Pancreas (tissue), 10 donors: ENCODE measurements around the gene ARMC10. TPM values are rescaled to one million over a fixed set of nuclear protein-coding genes. Genes with fewer than 3 reads are reported as not detected.

Experiments used
- ATAC-seq, 4 donors: fragments of 200-7000 bp; cut with Tn5 transposase; one replicate each; pipeline versions ENCODE4 v1.8.0 to v1.9.1; 2020; ENCODE audit warnings: mild to moderate bottlenecking in 4 of 4, moderate library complexity in 4 of 4
- DNase-seq, 6 donors: peaks; one replicate each; pipeline ENCODE4 v3.0.0-alpha.2; 2020
- FAIRE-seq: peaks from 2 replicates; lab custom pipeline; 2012; peaks lifted over from hg19 to GRCh38; lab: Jason Lieb, UNC
- H3K27ac ChIP-seq, 4 donors: fragments of 200-600 bp; sonication (generic); 1 replicate in 3 of 4; 2 replicates in 1 of 4; pipeline versions ENCODE4 v1.5.0 to v1.8.0; 2020
- H3K27me3 ChIP-seq, 4 donors: fragments of 200-600 bp; one replicate each; pipeline ENCODE4 v1.8.0; 2021
- H3K36me3 ChIP-seq, 3 donors: fragments of 200-600 bp; sonication (generic) in 1 of 3; one replicate each; pipeline versions ENCODE4 v1.5.0 to v1.8.0; 2020 to 2021
- H3K4me1 ChIP-seq, 3 donors: fragments of 200-600 bp; one replicate each; pipeline ENCODE4 v1.8.0; 2021
- H3K4me3 ChIP-seq, 4 donors: fragments of 200-600 bp; sonication (generic) in 2 of 4; one replicate each; pipeline versions ENCODE4 v1.5.0 to v1.8.0; 2020 to 2021
- H3K9me3 ChIP-seq, 4 donors: fragments of 200-600 bp; one replicate each; pipeline ENCODE4 v1.8.0; 2021
- WGBS, 2 donors: extraction: QIAGEN DNeasy Blood & Tissue Kit; methylation state at CpG; one replicate each; pipeline ENCODE4 v1.1.7; 2013; 5-methylcytosine and 5-hydroxymethylcytosine counted together
- intact Hi-C, 3 donors: fragments of 100-400 bp; cut with DNase I; formaldehyde crosslinking; loops; one replicate each; pipeline versions ENCODE4 v1.11.1 to v1.14.2; 2022
- polyA plus RNA-seq, 2 donors: library from polyadenylated mRNA; stranded (reverse); fragments of 200-250 nt; gene quantifications; one replicate each; pipeline ENCODE4 v1.2.3, GENCODE V29; 2013
- total RNA-seq, 6 donors: library from RNA; stranded (reverse); fragmentation: NEBNext Ultra II Directional in 4 of 6; extraction: Animal tissue kit (Norgen Biotek cat#: 25700) in 4 of 6; gene quantifications; one replicate each; pipeline versions ENCODE4 v1.2.1 to v1.2.4, GENCODE V29; 2021 to 2023
- TF ChIP-seq, protein P1 (sequence below), 4 donors: fragments of 200-600 bp; sonication (generic) in 3 of 4; IDR thresholded peaks; one replicate each; pipeline versions ENCODE4 v1.5.0 to v1.8.0; 2021; ENCODE audit warnings: antibody characterized with exemption in 4 of 4
- donor health status: healthy with polysubstance abuse.
- donor health status: DM: no; HTN: no; CAD: no; lungs with moderate emphysema.
- donor health status: DM: no; HTN: no; CAD: no.
- donor health status: control.
- donor health status: control.
- donor health status: Bipolar disorder and iron deficiency.
- donor health status: DM: yes; HTN: yes; CAD: no.
- donor health status: DM: no; HTN: no; CAD: no.
- donor health status: DM: no; HTN: no; CAD: no.
- donor health status: DM: yes; HTN: yes; CAD: no.

Gene ARMC10
- total and polyA plus RNA-seq, 8 donors, result 11.5 to 27.0 (median 20.1) TPM

DNA sequence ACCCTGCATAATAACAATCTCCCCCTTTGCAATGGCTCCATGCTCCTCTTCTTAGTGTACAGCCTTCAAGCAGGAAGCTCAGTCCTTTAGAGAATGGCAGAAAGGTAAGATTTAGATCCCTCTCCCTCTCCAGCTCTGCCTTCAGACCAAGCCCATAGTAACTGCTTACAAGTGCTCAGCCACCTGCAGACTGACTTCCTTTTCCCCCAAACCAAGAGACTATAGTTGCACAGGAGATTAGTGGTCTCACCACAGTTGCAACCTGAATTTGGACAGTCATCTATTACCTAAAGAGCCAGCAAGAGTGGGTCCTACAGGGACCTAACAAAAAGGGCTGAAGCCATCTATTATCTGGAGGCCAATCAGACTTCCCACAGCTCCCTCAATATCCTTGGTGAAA lies 16.8 kb upstream of the ARMC10 start:
- DNase-seq, result no peak
- ATAC-seq, result no peak
- Histone ChIP-seq H3K4me3 (no peak overlapping the region), H3K9me3 (no peaks in the 10 kb centered on the region), H3K27me3 (no peaks in the 10 kb centered on the region), H3K36me3 (no peaks in the 10 kb centered on the region), H3K4me1 (peaks cover 0 to 3% (median 0%) of the 10 kb centered on the region in 3 donors), H3K27ac (no peak overlapping the region)
- intact Hi-C loops, result no loop called here
- no peak for FAIRE-seq
- TF ChIP-seq, protein P1, sequence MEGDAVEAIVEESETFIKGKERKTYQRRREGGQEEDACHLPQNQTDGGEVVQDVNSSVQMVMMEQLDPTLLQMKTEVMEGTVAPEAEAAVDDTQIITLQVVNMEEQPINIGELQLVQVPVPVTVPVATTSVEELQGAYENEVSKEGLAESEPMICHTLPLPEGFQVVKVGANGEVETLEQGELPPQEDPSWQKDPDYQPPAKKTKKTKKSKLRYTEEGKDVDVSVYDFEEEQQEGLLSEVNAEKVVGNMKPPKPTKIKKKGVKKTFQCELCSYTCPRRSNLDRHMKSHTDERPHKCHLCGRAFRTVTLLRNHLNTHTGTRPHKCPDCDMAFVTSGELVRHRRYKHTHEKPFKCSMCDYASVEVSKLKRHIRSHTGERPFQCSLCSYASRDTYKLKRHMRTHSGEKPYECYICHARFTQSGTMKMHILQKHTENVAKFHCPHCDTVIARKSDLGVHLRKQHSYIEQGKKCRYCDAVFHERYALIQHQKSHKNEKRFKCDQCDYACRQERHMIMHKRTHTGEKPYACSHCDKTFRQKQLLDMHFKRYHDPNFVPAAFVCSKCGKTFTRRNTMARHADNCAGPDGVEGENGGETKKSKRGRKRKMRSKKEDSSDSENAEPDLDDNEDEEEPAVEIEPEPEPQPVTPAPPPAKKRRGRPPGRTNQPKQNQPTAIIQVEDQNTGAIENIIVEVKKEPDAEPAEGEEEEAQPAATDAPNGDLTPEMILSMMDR (IDR thresholded peaks at IDR 0.05), result no peak

DNA sequence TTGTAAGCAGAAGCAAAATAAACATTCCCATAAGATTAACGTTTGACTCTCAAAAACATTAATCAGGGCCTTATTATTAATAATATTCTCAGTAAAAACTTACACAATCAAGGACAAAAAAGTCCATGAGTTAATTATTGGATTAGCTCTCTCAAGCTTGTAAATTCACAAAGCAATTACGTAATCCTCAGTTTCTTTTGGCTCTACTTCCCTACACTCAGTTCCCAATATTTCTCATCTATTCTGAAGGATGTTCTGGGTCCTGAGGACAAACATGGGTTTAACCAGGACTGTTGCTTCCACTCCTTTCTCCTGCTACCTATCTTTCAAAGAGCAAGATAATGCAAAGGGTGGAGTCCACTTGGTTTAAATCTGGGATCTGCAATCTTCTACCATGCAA lies 15.5 kb upstream of the ARMC10 start:
- Histone ChIP-seq H3K4me1 (peaks cover 0 to 3% (median 0%) of the 10 kb centered on the region in 3 donors), H3K4me3 (no peak overlapping the region), H3K27ac (peak overlapping the region in 1 of 4 donors; percentile 31), H3K9me3 (no peaks in the 10 kb centered on the region), H3K36me3 (no peaks in the 10 kb centered on the region), H3K27me3 (no peaks in the 10 kb centered on the region)
- intact Hi-C loops, result no loop called here
- peak in 1 of 4 donors; percentile 61 for ATAC-seq
- TF ChIP-seq, protein P1 (IDR thresholded peaks at IDR 0.05), result no peak
- DNase-seq, result no peak
- no peak for FAIRE-seq
- 21 to 27% methylated on average over 2 of the region's 2 CpGs for WGBS, 2 donors

DNA sequence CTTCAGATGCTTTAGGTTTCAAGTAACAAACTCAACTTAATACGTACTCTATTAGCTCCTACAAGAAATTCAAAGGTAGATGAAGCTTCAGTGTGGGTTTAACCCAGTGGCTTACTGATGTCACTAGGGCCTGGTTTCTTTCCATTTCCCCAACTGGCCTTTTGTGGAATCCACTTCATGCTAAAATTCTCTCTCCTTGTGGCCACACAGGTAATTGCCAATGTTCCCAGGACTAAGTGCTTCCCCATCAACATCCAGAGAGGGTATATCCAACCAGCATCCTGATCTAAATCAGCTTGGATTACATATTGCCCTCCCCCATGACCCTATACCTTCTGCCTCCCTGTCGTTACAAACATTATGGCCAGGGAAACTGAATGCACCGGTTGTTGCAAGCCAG lies 11.0 kb upstream of the ARMC10 start:
- no peaks in the 10 kb centered on the region for H3K36me3 ChIP-seq
- WGBS, 2 donors, result 83 to 88% methylated on average over 3 of the region's 3 CpGs
- DNase-seq (no peak), FAIRE-seq (no peak), ATAC-seq (no peak)
- no peaks in the 10 kb centered on the region for H3K27me3 ChIP-seq
- H3K27ac ChIP-seq, result no peak overlapping the region
- TF ChIP-seq, protein P1 (IDR thresholded peaks at IDR 0.05), result no peak
- intact Hi-C loops, result no loop called here
- H3K4me1 ChIP-seq, result peaks cover 0 to 12% (median 3%) of the 10 kb centered on the region in 3 donors
- no peaks in the 10 kb centered on the region for H3K9me3 ChIP-seq
- H3K4me3 ChIP-seq, result no peak overlapping the region

DNA sequence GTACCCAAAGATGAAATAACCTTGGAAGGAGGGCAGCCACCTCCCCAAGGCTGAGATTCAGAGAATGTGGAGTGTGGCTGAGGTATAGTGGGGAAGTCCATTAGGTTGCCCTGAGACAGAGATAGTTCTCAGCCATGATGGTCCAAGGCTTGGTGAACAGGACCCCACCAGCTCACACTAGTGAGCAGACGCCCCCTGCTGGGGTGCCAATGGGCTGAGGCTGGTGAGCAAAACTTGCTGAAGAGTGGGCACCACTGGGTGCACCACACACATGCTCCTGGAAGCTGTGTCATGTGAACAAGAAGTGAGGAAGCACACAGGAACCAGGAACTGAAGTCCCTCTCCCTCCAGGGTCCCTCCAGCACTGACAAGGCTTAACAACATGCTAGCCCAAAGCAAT lies 9.3 kb upstream of the ARMC10 start:
- Histone ChIP-seq H3K27ac (no peak overlapping the region), H3K9me3 (no peaks in the 10 kb centered on the region), H3K36me3 (no peaks in the 10 kb centered on the region), H3K4me1 (peaks cover 0 to 8% (median 3%) of the 10 kb centered on the region in 3 donors), H3K27me3 (no peaks in the 10 kb centered on the region), H3K4me3 (no peak overlapping the region)
- ATAC-seq (peak in 1 of 4 donors; percentile 21), DNase-seq (no peak), FAIRE-seq (no peak)
- TF ChIP-seq, protein P1 (IDR thresholded peaks at IDR 0.05), result no peak
- intact Hi-C loops, result no loop called here
- 23 to 26% methylated on average over 1 of the region's 1 CpG for WGBS, 2 donors
